GDM1 (cell line): ENCODE data around the gene MACROH2A2.
"Not testable (repeated sequence)": the region's sequence is repeated elsewhere in the genome, so short reads cannot be mapped to it uniquely, and the experiment has no call there.

Experiments used
- DNase-seq: peaks from one replicate; lab custom pipeline; 2025; lab: John Stamatoyannopoulos, UW

The MACROH2A2 gene

DNA sequence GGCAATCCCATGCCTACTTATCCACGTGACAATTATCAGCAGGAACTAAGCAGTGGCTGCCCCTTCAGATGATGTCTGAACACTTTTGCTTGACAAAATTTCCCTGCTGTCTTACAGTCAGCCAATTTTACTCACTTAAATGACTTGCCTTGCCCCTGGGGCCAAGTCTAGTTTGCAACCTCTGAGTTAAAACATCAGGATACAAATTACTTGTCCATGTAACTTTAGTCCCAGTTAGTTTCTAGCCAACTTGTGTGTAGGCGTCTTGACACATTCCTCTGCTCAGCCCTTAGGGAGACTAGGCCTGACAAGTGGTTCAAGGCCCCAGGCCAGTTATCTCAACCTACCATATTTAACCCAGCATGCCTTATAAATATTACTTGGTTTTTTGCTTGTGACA is 105.5 kb downstream of the MACROH2A2 start:
- DNase-seq = no peak

DNA sequence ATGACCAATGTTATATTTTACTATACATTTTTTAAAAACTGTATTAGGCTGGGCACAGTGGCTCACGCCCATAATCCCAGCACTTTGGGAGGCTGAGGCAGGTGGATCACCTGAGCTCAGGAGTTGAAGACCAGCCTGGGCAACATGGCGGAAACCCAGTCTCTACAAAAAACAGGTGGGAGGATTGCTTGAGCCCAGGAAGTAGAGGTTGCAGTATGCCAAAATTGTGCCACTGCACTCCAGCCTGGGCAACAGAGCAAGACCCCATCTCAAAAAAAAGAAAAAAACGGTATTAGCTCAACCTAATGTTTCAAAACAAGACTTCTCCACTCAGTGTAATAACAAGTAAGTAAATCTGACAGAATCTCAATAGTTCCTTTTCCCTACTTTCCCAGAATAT is 106.7 kb downstream of the MACROH2A2 start:
- not testable (repeated sequence) for DNase-seq

DNA sequence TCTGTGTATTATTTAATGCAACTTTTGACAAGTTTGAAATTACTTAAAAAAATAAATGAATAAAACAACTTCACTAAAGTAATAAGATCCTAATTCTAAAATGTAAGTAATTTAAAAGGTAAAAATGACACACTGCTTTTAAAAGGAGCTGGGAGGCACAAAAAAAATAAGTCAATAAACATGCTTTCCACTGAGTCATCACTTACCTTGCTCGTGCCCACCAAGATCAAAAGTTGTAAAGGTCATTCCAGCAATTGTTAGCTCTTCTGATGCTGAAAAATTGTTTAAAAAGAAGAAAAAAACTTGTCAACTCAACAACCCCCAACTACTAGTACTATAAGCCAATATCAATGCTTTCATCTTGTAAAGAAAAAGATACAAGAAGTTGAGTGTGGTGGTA is 108.2 kb downstream of the MACROH2A2 start:
- no peak for DNase-seq
